Middle frontal gyrus (tissue), 1 donor: ENCODE data around the gene KRT6C.
A peak's percentile ranks its signal among the peaks of the same experiment; 100 is the strongest.
"Not testable (repeated sequence)": the region's sequence is repeated elsewhere in the genome, so short reads cannot be mapped to it uniquely, and the experiment has no call there.

Experiments used
- DNase-seq: peaks from one replicate; pipeline ENCODE4 v3.0.0-alpha.2; 2015; ENCODE audit warnings: low spot score; ENCODE audit errors: extremely low spot score

Gene KRT6C

GRCh38 chr12:52499806-52500560 lies 26.4 kb upstream of the KRT6C start:
- DNase-seq, result no peak

DNA sequence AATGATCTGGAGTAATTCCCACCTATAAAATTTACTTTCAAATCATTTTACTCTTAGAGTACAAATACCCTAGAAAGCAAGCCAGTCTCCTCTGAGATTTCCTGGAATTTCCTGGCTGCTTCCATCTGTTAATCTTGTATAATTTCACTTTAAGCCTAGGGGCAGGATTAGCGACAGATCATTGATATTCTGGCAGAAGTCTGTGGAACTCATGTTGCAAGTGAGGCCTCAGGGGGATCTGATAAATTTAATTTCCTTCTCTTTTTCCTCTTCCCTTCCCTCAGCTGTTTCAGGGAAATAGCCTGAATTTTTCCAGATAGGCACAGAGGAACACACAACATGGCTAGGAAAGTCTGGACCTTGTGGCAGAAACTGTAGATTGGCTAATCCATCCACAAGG lies 25.3 kb upstream of the KRT6C start:
- DNase-seq, result no peak

- no peak for DNase-seq
Measured at GRCh38 chr12:52497975-52498374, 24.4 kb upstream of the KRT6C start.

- DNase-seq, result no peak
Measured at GRCh38 chr12:52496590-52497071, 23.0 kb upstream of the KRT6C start.

GRCh38 chr12:52496054-52496453 lies 22.4 kb upstream of the KRT6C start:
- no peak for DNase-seq

- DNase-seq, result no peak
Measured at GRCh38 chr12:52495389-52495788, 21.8 kb upstream of the KRT6C start.

DNA sequence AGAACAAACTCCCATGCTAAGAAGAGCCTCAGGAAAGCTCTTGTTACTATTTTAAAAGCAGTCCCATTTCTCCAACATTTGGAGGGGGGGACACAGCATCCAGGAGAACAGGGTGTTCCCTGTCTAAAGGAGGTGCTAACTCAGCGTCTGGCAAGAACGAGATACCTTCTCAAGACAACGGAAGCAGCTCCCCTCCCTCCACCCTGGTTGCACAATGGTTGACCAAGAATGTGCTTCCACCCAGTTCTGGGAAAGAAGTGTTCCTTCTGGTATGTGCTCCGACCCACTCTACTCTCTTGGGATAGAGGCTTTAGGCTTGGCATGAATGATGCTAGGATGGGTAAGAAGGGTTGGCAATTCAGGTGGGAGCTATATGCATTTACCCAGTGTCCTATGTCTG lies 20.9 kb upstream of the KRT6C start:
- peak; percentile 14 for DNase-seq

DNA sequence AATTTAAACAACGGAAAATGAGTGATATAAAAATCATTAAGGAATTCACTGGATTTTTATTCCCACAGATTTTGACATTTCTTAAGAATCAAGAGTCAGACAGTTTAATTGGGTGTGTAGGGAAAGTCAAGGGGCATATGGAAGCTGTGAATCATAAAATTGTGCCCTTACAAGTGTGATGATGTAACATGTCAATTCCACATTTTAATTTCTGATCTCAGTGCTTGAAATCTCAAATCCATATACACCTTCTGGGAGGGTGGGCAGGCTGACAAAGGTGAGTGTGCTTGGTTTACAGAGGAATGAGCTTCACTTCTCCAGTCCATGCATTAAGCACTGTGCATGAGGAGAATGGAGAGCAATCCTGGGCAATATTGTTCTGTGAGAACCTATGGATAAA lies 20.5 kb upstream of the KRT6C start:
- DNase-seq, result no peak

DNA sequence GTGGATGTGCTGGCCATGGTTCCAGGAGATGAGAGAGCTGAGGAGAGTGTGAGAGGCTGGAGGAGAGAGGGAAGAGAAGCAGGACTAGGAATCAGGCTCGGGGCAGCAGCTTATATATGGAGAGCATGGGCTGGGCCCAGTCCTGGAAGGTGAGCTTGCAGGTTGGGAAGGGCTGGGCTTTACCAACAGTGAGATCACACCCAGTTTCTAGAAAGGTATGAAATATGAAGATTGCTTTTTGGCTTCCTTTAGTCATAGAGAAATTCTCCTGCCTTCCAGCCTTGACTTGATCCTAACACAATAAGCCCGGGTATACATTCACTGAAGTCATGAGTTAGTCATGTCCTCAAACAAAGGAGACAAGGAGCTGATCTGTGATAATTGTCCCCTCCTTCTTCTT lies 19.6 kb upstream of the KRT6C start, which contains the start of gene KRT6A:
Gene KRT6A, minus strand, starts transcription at position 86 of the 400 bp plus-strand sequence. Its CDS starts 69 bp downstream, at position 17.
- DNase-seq, result no peak

DNA sequence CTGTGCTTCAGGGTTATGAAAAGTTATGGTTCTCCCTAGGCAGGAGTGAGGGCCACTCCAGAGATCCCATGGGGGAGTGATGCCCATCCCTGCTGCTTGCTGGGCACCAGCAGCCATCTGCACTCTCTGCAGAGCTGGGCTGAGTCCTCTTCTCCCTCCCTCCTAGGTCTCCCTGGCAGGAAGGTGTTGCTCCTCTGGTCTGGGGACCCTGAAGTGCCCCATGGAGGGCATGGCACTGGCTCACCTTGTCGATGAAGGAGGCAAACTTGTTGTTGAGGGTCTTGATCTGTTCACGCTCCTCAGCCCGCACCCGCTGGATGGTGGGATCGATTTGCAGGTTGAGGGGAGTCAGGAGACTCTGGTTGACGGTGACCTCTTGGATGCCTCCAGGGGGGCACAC lies 18.8 kb upstream of the KRT6C start:
- DNase-seq, result not testable (repeated sequence)

GRCh38 chr12:52491495-52491894 lies 17.9 kb upstream of the KRT6C start:
- DNase-seq, result not testable (repeated sequence)

DNA sequence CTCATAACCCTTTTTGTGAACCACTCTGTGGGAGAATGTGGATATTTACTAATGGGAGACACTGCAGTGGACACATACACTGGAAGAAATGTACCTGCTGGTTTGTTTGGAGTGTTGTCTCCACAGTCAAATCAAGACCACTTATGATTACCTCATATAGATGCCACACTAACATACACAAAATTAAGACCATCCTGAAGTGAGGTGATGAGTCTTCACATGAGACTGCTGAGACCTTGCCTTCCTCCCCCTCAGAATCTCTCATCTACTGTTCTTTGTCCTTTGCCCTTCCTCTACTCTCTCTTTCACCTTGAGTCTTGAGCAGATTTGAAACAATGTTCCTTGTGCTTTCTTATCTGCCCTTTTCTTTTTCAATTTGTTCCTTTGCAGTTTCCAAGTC lies 15.1 kb upstream of the KRT6C start:
- DNase-seq, result no peak

- not testable (repeated sequence) for DNase-seq
Measured at GRCh38 chr12:52487744-52488443, 14.3 kb upstream of the KRT6C start.

GRCh38 chr12:52487211-52487610 lies 13.6 kb upstream of the KRT6C start:
- no peak for DNase-seq

GRCh38 chr12:52486166-52487105 lies 12.8 kb upstream of the KRT6C start:
- DNase-seq, result no peak

DNA sequence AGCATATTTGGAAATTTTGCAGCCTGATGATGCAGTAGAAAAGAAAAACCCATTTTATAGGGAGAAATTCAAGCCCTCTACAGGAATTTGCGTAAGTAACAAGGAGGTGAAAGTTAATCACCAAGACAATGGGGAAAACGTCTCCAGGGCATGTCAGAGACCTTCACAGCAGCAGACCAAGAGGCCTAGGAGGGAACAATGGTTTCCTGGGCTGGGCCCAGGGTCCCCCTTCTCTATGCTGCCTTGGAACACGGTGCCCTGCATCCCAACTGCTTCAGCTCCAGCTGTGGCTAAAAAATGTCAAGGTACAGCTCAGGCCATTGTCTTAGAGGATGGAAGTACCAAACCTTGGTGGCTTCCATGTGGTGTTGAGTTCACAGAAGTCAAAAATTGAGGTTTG lies 6.5 kb upstream of the KRT6C start:
- DNase-seq, result no peak

GRCh38 chr12:52477651-52478050 lies 4.0 kb upstream of the KRT6C start:
- no peak for DNase-seq

- no peak for DNase-seq
Measured at GRCh38 chr12:52474212-52474611, 607 bp upstream of the KRT6C start.

GRCh38 chr12:52469853-52470252 lies 3.8 kb downstream of the KRT6C start:
- no peak for DNase-seq

GRCh38 chr12:52464897-52465296 lies 8.7 kb downstream of the KRT6C start:
- no peak for DNase-seq

GRCh38 chr12:52461693-52462092 lies 11.9 kb downstream of the KRT6C start:
- DNase-seq, result no peak

GRCh38 chr12:52458861-52459260 lies 14.7 kb downstream of the KRT6C start:
- DNase-seq, result no peak
